22Rv1 (cell line): ENCODE measurements around the gene SPON2.

Experiments used
- CTCF ChIP-seq: fragments of 450-650 bp; IDR thresholded peaks from 2 replicates; pipeline ENCODE4 v1.5.1; 2017; ENCODE audit warnings: mild to moderate bottlenecking
- ZFX ChIP-seq: fragments of 450-650 bp; IDR thresholded peaks from 2 replicates; pipeline ENCODE4 v1.6.1; 2017; ENCODE audit warnings: antibody characterized with exemption, borderline replicate concordance

- TF ChIP-seq CTCF (no peak), ZFX (no peak)
Observed at GRCh38 chr4:1192091-1192492, 19.7 kb upstream of the SPON2 start.
